PFSK-1 (cell line): ENCODE data around the gene GAS7.

Experiments used
- FOXP2 ChIP-seq: optimal IDR thresholded peaks from 2 replicates; pipeline ENCODE3; 2011; ENCODE audit warnings: borderline replicate concordance, control low read depth, inconsistent platforms; ENCODE audit not compliant: insufficient read depth; ENCODE audit errors: extremely low read length, extremely low read depth
- POLR2AphosphoS5 ChIP-seq: IDR thresholded peaks from 2 replicates; pipeline ENCODE4 v1.6.1; 2012; ENCODE audit warnings: low read depth, mild to moderate bottlenecking, control low read depth, low read length, moderate library complexity
- SIN3A ChIP-seq: IDR thresholded peaks from 2 replicates; pipeline ENCODE4 v1.6.1; 2012; ENCODE audit warnings: mild to moderate bottlenecking, low read length, moderate library complexity, borderline replicate concordance; ENCODE audit not compliant: insufficient read depth
- TAF1 ChIP-seq: IDR thresholded peaks from 2 replicates; pipeline ENCODE4 v1.6.1; 2012; ENCODE audit warnings: low read length, control low read depth, borderline replicate concordance; ENCODE audit not compliant: insufficient read depth
- TF ChIP-seq, protein P1 (sequence below), 2 experiments: IDR thresholded peaks; 2 replicates each; pipeline versions ENCODE4 v1.6.1 to v1.8.0; 2011 to 2012; ENCODE audit warnings: low read depth in 2 of 2, low read length in 2 of 2, control low read depth in 1 of 2, inconsistent platforms in 1 of 2, mild to moderate bottlenecking in 1 of 2, moderate library complexity in 1 of 2; ENCODE audit not compliant: insufficient read depth in 1 of 2

GAS7 gene

GRCh38 chr17:10224582-10225195, 26.3 kb upstream of the GAS7 start:
- TF ChIP-seq FOXP2 (no peak), SIN3A (no peak), TAF1 (no peak), POLR2AphosphoS5 (no peak)
- TF ChIP-seq, protein P1, sequence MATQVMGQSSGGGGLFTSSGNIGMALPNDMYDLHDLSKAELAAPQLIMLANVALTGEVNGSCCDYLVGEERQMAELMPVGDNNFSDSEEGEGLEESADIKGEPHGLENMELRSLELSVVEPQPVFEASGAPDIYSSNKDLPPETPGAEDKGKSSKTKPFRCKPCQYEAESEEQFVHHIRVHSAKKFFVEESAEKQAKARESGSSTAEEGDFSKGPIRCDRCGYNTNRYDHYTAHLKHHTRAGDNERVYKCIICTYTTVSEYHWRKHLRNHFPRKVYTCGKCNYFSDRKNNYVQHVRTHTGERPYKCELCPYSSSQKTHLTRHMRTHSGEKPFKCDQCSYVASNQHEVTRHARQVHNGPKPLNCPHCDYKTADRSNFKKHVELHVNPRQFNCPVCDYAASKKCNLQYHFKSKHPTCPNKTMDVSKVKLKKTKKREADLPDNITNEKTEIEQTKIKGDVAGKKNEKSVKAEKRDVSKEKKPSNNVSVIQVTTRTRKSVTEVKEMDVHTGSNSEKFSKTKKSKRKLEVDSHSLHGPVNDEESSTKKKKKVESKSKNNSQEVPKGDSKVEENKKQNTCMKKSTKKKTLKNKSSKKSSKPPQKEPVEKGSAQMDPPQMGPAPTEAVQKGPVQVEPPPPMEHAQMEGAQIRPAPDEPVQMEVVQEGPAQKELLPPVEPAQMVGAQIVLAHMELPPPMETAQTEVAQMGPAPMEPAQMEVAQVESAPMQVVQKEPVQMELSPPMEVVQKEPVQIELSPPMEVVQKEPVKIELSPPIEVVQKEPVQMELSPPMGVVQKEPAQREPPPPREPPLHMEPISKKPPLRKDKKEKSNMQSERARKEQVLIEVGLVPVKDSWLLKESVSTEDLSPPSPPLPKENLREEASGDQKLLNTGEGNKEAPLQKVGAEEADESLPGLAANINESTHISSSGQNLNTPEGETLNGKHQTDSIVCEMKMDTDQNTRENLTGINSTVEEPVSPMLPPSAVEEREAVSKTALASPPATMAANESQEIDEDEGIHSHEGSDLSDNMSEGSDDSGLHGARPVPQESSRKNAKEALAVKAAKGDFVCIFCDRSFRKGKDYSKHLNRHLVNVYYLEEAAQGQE (IDR thresholded peaks at IDR 0.05; ENCODE audit: insufficient read depth in 1 of 2, low read depth in 2 of 2, low read length in 2 of 2): no peak

DNA sequence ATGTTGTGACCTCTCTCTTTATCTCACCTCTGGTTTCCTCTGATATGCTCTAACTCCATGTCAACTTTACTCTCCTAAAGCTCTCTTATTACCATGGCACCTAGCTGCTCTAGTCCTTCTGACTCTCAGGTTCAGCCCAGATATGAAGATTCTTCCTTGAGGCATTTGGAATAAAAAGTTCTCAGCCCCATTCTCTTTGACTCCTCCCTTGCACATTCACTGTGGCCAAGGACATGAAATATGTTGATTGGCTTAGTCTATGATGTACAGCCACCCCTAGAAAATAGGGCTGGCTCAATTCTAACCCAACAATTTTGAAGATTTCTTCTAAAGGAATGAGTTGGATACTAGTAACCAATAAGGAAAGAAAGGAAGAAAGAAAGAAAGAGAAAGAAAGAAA, 20.8 kb upstream of the GAS7 start:
- no peak for TF ChIP-seq SIN3A
- TF ChIP-seq TAF1: no peak
- no peak for TF ChIP-seq POLR2AphosphoS5
- TF ChIP-seq FOXP2: no peak
- TF ChIP-seq, protein P1 (IDR thresholded peaks at IDR 0.05; ENCODE audit: insufficient read depth in 1 of 2, low read depth in 2 of 2, low read length in 2 of 2): no peak

DNA sequence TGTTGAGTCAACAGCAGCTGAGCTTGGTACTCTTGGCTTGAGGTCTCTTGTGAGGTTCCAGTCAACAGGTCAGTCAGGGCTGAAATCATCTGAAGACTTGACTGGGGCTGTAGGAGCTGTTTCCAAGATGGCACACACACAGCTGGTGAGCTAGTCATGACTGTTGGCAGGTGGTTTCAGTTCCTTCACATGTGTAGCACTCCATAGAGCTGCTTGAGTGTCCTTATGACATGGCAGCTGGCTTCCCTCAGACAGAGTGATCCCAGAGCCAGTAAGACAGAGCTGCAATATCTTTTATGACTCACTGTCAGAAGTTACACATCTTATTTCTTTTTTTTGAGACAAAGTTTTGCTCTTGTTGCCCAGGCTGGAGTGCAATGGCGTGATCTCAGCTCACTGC, 19.5 kb upstream of the GAS7 start:
- TF ChIP-seq FOXP2: no peak
- TF ChIP-seq, protein P1 (IDR thresholded peaks at IDR 0.05; ENCODE audit: insufficient read depth in 1 of 2, low read depth in 2 of 2, low read length in 2 of 2): no peak
- no peak for TF ChIP-seq POLR2AphosphoS5
- TF ChIP-seq SIN3A: no peak
- TF ChIP-seq TAF1: no peak

DNA sequence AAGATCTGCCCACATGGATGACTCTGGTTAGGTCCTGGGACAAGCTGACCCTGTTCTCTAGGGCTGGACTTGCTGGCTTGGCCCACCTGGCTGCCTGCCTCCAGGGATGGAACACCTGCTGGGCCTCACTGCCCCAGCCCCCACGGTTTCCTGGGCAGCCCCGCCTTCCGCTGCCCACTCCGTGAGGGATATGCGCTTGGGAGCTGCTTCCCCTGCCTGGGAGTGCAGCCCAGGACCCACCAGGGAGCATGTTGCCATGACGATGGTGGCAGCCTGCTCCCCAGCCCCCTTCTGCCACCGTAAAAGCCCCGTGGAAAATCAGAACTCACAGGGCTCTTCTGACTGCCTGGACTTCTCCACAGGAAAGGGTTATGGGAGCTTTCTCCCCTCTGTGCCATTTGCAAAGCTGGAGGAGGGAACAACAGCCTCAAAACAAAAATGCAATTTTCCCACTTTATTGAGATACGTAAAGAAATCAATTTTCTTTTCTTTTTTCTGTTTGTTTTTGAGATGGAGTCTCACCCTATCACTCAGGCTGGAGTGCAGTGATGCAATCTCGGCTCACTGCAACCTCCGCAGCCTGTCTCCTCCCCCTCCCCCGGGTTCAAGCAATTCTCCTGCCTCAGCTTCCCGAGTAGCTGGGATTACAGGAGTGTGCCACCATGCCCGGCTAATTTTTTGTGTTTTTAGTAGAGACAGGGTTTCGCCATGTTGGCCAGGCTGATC, 18.0 kb upstream of the GAS7 start:
- TF ChIP-seq, protein P1 (IDR thresholded peaks at IDR 0.05; ENCODE audit: insufficient read depth in 1 of 2, low read depth in 2 of 2, low read length in 2 of 2): no peak
- TF ChIP-seq TAF1 (no peak), SIN3A (no peak), POLR2AphosphoS5 (no peak), FOXP2 (no peak)
